Stimulated activated CD8-positive, alpha-beta memory T cell treated with anti-CD3 and anti-CD28 coated beads, Interleukin-15, amount 100 ng/mL, for 4 hours (primary cell): ENCODE data around the gene ABHD5.

Experiments used
- DNase-seq, 2 donors: peaks; one replicate each; pipeline ENCODE4 v3.0.0-alpha.2; 2020; ENCODE audit warnings: low read depth in 2 of 2

ABHD5 gene

DNA sequence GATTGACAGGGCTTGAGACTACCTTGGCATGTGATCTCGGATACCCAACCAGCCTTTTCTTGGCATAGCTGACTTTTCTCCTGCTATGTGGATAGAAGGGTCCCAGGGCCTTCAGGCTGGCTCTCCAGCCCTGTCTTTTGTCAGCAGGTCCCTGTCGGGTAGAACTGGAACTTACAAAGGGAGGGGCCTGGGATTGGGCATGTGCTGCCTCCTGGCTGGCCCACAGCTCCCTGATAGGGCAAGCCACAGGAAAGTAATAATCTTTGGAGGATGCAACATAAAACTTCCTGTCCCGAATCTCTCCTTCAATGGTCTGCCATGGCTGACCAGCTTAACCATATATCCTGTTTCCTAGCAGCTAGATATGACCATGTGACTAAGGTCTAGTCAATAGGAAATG lies 89.1 kb downstream of the ABHD5 start:
- no peak for DNase-seq

DNA sequence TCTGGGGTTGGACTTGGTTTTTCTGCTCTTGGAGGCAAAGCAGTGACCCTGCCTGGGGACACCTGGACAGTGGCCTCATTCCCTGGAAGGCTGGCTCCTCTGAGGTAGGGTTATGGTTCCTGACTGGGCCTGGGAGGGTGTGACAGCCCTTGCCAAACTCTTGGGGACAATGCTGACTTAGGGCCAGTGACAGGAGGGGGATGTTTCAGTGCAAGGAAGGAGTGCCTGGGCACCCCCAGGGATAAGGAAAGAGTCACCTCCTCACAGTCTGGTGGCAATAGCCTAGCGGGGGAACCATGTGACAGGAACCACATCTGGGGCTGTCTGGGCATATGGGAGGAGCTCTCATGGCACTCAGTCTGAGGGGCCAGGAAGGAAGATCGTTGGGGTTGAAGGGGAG lies 91.8 kb downstream of the ABHD5 start:
- DNase-seq = no peak
